SU-DHL-6 (cell line): ENCODE measurements around the gene SLC4A1.

ENCODE experiments used
- EZH2phosphoT487 ChIP-seq: fragments of 200-600 bp; sonication (generic), shearing (Covaris generic); conservative IDR thresholded peaks from 2 replicates; pipeline ENCODE4 v1.6.1; 2018; ENCODE audit warnings: mild to moderate bottlenecking, antibody characterized with exemption, low read length, moderate library complexity, mixed read lengths
- TF ChIP-seq, protein P1 (sequence below): fragments of 200-600 bp; sonication (generic); IDR thresholded peaks from one replicate; pipeline ENCODE4 v1.5.1; 2017; ENCODE audit warnings: antibody characterized with exemption, mild to moderate bottlenecking, low read length, moderate library complexity; ENCODE audit not compliant: insufficient read depth, poor library complexity, severe bottlenecking

DNA sequence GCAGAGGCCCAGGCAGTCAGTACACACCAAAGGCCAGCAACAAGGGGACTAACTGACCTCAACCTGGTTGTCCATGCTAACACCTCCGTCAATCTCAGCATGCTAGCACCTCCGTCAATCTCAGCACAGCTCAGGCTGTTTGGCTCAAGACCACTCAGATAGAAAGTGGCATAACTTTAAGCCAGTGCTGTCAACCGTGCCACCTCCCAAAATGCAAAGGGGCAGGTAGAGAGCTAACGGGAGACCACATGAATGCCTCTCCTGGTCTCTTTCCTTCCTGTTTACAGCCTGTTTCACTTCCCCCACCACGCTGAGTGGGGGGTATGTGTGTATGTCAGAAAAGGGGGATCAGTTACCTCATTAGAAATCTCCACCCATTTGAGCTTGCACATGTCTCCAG lies 51.8 kb downstream of the SLC4A1 start:
- TF ChIP-seq, protein P1, sequence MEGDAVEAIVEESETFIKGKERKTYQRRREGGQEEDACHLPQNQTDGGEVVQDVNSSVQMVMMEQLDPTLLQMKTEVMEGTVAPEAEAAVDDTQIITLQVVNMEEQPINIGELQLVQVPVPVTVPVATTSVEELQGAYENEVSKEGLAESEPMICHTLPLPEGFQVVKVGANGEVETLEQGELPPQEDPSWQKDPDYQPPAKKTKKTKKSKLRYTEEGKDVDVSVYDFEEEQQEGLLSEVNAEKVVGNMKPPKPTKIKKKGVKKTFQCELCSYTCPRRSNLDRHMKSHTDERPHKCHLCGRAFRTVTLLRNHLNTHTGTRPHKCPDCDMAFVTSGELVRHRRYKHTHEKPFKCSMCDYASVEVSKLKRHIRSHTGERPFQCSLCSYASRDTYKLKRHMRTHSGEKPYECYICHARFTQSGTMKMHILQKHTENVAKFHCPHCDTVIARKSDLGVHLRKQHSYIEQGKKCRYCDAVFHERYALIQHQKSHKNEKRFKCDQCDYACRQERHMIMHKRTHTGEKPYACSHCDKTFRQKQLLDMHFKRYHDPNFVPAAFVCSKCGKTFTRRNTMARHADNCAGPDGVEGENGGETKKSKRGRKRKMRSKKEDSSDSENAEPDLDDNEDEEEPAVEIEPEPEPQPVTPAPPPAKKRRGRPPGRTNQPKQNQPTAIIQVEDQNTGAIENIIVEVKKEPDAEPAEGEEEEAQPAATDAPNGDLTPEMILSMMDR, result no peak
- no peak for TF ChIP-seq EZH2phosphoT487
